HPDE6-E6E7 (cell line): Measurements from ENCODE around the gene COG4.
A peak's percentile ranks its signal among the peaks of the same experiment; 100 is the strongest.
"Not testable (repeated sequence)": the region's sequence is repeated elsewhere in the genome, so short reads cannot be mapped to it uniquely, and the experiment has no call there.

ENCODE experiments used
- DNase-seq: peaks from one replicate; pipeline ENCODE4 v3.0.0; 2011; ENCODE audit warnings: missing footprints; ENCODE audit errors: extremely low spot score

The COG4 gene

DNA sequence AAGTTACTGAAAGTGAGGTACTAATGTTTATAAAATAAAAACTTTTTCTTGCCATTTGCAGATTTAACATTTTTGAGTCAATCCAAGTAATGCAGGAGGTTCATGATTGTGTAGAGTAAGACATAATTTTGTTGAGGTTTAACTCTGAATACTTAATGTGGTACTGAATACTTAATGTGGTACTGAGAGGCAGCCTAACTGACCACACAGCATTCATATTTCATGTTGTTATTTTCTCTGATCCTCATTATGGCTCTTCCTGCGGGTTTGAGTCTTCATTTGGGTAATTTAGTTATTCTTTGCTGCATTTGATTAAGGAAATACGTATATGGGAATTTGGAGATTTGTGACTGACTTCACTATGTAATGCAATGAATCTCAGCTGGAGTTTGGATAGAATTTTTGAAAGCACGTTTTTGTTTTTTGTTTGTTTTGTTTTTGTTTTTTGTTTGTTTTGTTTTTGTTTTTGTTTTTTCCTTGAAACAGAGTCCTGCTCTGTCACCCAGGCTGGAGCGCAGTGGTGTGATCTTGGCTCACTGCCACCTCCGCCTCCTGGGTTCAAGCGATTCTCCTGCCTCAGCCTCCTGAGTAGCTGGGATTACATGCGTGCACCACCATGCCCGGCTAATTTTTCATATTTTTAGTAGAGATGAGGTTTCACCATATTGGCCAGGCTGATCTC, 4.1 kb upstream of the COG4 start:
- no peak for DNase-seq

DNA sequence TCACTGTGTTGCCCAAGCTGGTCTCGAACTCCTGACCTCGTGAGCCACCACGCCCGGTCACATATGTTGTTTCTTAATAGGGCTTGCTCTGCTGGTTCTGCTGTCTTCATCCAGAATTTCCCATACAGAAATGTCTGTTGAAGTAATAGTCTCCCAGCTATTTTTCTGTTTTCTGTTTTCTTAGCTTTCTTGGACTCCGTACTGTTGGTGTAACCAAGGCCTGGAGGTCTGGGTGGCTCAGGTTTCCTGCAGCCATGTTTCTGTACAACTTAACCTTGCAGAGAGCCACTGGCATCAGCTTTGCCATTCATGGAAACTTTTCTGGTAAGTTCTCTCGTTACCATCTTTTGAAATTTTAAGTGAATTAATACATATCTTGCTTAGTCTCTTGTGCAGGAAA, 3.0 kb upstream of the COG4 start:
- DNase-seq = no peak

DNA sequence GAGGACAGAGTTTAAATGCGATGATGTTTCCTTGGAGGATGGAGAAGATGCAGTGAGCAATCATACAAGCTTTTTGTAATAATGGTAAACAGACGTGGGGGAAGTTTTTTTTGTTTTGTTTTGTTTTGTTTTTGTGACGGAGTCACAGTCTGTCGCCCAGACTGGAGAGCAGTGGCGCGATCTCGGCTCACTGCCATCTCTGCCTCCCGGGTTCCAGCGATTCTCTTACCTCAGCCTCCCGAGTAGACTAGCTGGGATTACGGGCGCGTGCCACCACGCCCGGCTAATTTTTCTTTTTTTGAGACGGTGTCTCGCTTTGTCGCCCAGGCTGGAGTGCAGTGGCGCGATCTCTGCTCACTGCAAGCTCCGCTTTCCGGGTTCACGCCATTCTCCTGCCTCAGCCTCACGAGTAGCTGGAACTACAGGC, 1.1 kb upstream of the COG4 start:
- not testable (repeated sequence) for DNase-seq

DNA sequence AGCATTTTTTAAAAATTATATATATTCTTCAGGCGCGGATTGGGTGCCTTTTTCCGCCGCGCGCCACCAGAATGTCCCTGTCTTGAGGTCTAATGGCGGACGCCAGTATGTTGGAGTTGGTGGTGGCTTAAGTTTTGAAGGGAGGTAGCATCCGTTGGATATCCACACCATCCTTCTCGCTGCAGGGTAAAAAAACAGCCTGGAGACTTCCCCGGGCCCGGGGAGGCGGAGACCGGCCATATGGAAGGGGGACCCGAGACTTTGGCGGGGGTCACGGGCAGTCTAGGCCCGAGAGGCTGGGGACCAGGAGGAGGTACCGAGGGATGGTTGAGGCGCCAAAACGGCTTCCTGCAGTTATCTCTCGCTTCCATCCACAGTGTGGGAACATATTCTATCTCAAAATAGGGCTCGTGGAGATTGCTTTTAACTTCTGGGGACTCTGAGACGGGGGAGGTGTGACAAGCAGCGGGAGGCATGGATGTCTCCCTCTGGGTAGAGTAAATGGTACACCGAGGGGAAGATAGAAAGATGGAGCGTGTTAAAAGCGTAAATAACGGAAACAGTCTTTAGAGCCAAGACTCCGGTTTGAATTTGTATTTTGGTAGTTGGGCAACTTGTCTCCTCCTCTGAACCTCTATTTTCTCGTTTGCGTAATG, 517 bp upstream of the COG4 start, which contains the start of gene SF3B3:
SF3B3 (plus strand) TSS at position 74 of the 656 bp plus-strand sequence. CDS start 2,841 bp downstream, outside the sequence.
- DNase-seq = peak; percentile 41

DNA sequence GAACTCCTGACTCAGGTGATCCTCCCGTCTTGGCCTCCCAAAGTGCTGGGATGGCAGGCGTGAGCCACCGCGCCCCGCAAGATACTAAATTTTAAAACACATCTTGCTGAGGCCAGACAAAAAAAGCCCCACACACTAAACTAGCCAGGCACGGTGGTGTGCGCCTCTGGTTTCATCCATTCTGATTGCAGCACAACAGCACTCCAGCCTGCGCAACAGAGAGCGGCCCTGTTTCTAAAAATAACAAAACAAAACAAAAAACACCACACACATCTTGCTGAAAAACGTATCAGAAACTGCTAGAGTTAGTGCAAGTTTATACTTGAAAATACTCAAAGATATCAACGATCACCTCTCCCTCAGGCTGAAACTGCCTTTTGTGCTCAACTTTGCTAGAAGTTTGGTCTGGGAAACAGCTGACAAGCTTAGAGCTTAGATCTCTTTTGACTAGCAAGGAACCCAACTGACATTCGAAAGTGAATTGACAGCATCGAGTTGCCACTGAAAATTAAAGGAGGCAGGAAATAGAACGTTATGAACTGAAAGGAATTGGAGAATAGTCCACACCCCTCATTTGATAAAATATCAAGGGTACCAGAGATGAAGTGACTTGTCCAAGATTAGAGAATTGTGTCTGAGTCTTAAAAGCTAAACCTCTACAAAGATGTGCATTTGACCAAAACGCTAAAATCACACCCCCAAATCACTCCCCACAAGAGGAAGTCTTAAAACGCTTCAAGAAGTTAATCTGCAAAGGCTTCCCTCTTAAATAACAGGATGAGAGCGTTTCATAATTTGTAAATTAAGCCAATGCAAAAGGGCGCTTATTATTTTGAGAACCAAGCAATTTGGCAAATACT, 908 bp downstream of the COG4 start:
- DNase-seq = no peak

DNA sequence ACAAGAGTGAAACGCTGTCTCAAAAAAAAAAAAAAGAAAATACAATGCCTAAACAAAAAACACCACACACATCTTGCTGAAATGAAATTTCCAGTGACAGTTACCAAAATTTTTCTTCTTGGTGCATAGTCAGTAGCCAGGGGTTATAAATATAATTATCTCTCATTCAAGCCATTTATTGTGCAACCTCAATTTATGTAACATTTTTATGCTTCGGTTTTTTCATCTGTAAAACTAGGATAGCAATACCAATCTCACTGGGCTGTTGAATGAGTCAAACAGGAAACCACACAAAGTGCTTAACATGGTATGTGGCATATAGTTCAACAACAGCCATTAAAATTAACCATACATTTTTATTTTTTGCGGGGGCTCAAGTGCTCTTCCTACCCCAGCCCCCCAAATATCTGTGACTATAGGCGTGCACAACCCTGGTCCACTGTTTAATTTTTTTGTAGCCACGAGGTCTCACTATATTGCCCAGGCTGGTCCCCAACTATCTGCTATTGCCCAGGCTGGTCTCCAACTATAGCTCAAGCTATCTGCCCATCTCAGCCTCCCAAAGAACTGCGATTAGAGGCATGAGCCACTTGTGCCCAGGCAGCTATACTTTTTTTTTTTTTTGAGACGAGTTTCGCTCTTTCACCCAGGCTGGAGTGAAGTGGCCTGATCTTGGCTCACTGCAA, 2.6 kb downstream of the COG4 start:
- DNase-seq = no peak

DNA sequence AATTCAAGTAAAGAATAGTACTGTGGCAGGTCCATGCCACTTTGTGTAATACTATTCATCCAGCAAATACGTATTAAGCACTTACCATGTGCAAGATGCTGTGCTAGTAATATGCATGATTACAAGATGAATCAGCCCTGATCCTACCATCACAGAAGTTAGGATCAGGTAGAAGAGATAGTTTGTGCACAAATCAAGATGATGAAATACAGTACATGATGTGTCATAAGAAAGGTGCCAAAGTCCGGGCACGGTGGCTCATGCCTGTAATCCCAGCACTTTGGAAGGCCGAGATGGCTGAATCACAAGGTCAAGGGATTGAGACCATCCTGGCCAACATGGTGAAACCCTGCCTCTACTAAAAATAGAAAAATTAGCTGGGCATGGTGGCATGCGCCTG, 10.9 kb downstream of the COG4 start:
- DNase-seq = peak; percentile 78

DNA sequence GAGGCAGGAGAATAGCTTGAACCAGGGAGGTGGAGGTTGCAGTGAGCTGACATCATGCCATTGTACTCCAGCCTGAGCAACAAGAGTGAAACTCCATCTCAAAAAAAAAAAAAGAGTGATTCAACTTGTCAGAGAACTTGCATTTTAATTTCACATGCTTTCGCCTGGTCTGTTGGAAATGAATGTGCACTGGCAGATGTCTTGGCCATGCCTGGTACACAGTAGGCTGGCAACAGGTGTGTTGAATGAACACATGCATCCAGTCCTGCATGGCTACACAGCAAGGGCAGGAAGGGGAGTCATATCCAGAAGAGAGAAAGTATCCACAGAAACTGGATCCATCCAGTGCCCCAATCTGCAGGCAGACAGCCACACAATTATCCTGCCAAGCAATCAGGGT, 11.5 kb downstream of the COG4 start:
- DNase-seq = no peak

DNA sequence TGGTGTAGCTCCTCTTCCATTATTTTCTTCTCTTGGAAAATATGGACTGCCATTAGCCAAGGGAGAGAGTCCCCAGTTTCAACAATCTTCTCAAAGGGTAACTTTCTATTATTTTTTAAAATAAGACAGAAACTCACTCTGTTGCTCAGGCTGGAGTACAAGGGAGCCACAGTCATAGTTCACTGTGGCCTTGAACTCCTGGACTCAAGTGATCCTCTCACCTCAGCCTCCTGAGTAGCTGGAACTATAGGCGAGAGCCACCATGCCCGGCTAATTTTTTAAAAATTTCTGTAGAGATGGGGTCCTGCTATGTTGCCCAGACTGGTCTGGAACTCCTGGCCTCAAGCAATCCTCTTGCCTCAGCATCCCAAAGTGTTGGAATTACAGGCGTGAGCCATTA, 13.1 kb downstream of the COG4 start:
- DNase-seq = no peak

DNA sequence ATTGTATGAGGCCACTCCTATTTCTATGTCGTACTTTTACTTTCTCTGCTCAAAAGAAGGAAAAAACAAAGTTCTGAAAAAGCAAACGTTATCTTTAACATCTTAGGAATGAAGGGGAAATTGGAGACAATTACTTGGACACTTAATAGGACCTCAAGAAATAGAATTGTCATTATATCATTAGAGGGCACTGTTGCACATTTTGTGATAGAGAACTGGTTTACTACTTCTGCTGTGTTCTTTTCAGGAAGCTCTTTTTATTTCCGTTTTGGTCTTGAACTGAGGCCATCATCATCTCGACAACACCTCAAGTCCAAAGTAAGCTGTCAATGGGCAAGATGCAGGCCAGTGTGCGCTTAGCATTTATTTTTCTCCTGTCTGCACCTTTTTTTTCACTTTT, 14.6 kb downstream of the COG4 start:
- DNase-seq = no peak

DNA sequence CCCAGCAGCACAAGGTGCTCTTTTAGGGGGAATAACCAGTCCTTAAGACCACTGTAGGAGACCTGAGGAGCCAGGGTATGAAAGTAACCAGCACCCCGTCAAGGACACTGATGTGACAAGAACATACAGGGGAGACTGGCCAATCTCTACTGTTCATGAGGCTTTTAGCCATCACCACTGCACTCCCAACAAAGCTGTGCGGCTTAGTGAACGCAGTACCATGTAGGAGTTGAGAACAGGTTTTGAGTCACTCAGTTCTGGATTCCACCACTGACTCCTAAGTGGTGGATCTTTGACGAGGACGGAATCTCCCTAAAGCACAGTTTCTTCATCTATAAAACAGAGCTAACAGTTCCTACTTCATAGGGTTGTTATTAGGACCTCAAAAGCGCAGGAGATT, 26.8 kb downstream of the COG4 start:
- DNase-seq = no peak

DNA sequence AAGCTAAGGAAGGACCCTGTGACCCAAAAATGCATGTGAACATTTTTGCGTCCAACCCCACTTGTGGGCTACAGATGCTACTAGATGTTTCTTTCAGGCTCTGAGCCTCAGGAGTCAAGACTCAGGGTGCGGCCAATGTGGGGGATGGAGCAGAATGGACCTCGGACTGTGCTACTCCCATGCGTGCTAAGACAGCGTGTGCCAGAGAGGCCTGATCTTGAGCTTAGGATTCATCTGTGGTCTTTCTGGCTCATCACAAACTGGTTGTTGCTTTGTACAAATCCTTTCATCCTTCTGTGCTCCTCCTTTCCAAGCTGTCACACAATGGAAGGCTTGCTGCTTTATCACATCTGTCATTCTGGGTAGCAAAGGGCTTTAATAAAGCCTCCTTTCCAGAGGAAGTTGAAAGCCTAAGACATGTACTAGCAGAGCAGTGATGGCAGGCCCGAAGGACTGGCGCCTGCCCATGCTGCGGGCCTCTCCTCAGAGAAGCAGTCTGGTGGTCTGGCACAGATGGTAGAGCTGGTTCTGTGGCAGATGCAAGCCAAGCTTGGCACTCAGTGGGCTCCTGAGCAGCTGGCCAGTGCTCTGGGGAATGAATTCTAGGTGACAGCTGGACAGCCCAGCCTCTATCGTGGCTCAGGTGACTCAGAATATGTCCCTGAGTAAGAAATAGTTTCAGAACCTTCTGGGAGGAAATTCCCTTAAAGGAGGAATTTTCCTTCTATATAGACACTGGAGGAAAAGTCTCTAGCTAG, 27.8 kb downstream of the COG4 start:
- DNase-seq = no peak

DNA sequence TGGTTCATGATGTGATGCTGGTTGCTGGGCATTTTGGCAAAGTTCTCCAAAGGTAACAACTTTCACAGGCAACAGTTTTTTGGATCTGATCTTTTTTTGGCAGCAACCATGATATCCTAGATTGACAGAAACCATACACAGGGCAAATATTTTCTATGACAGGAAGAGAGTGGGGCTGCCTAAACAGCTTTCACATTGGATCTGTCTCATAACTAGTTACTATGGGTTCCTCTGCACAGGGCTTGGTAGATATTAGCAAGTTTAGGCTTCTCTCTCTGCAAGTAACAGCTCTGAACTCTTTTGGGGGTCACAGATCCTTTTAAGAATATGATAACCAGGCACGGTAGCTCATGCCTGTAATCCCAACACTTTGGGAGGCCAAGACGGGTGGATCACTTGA, 28.6 kb downstream of the COG4 start:
- DNase-seq = no peak

DNA sequence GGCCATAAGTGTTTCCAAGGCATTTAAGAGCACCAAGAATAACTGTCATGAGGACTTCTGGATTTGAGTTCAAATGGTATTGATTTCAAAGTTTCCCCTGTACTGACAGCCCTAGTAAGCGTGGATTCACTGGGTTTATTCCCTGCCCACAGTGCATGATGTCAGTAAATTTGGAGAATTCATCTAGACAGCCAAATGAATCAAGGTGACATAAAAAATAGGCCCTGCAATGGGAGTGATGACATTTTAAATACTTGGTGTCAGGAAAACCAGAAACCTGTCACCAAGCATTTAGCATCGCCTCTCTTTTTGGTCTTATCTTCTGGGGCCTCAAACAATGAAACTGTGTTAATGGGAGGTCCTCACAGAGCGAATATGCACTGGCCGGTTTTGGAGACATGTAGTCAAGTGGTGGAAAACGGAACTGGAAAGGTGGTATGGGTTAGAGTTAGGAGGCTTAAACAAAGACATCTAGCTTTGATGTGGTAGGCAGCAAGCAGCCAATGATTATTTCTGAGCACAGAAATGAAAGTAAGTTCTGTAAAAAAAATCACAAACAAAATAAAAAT, 29.1 kb downstream of the COG4 start:
- no peak for DNase-seq

DNA sequence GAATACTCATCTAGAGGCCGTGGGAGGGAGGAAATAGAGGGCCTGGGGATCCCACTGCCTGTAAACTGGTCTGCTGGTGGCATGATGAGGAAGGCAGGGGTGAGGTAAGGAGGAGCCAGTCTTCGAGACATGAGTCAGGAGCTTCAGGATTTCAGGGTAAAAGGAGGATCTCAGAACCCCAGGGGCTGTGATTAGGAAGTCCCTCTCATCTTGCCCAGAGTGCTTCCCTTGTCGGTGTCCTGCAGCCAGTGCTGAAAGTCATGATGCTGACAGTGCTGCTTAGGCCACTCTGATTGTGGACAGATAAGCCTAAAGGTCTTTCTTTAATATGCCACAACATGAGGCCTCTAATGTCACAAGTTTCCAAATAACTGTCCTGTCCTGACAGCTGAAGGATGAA, 29.6 kb downstream of the COG4 start:
- no peak for DNase-seq

DNA sequence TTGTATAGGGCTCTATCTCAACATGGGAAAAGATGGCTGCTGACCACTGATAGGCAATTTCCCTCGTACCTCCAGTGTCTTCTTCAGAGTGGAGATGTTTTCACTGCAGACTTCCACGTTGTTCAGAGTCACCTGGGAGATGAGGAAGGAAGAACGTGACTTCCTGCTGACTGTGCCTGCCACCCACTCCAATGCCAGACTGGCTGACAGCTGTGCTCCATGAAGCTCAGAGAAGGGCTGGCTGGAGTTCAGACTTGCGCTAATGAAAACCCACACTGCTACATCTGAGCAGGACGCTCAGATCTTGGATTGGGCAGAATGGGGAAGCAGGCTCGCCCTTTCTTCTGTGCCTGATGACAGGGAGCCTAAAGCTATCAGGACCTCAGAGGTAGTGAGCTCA, 33.1 kb downstream of the COG4 start:
- DNase-seq = no peak

DNA sequence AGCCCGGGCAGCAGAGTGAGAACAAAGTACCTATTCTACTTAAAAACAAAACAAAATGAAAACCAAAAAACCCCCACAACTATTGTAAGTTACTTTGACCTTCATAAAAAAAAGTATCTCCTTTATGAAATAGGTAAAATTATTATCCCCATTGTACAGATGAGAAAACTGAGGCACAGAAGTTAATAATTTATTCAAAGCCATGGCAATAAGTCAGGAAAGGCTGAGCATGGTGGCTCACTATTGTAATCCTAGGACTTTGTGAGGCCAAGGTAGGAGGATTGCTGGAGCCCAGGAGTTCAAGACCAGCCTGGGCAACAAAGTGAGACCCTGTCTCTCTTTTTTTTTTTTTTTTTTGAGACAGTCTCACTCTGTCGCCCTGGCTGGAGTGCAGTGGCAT, 38.5 kb downstream of the COG4 start:
- no peak for DNase-seq

DNA sequence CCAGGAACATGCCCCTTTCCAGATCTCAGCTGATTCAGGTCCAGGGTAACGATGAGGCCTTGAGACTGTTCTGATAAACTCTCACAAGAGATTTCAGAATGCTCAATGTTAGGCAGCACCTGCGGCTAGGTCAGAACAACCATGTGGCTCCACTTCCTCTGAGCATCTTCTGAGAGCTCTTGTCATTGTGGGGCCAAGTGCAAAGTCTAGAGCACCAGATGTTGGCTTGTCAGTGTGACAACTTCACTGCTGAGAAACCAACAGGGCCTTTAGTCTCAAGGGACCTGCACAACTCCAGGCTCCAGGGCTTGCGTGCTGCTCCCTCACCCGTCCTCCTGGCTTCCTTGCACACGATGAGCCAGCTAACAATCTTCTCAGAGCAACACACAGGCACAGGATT, 39.9 kb downstream of the COG4 start:
- no peak for DNase-seq

DNA sequence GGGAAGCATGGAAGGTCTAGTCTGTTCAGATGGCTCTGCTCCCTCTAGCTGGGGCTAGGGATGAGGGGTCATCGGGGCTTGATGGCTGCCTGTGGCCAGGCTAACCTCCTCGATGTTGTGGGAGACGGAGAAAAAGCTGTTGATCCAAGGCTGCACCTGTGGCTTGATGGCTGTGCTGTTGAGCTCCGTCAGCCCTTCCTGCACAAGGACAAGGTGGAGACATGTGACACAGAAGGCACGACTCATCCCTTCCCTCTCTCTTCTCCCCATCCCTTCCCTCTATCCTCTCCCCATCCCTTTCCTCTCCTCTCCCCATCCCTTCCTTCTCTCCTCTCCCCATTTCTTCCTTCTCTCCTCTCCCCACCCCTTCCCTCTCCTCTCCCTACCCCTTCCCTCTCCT, 40.7 kb downstream of the COG4 start:
- no peak for DNase-seq

DNA sequence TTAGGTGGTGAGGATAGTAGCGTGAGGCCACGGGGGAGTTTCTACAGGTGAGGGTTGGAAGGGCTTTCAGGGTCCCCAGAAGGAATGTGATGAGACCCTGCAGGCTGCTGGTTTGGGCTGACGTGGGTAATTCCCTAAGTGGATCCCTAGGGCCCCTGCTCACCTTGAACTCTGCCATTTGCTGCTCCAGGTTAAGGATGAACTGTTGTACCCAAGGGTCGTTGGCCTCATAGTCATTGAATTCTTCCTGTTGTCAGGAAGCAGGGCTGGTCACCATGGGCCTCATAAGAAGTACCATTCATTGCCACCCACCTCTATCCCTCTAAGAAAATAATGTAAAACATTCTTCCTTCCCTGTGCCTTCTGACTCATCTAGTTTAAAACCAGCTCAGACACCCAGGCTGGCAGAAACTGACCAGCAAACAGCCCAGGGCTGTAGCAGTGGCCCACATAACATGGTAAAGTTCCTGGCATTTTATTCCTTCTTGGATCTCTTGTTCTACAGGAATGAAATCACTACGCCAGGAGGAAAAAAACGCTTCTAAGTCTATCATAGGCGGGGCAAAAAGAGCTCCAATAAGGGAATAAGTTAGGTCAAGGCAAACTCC, 41.3 kb downstream of the COG4 start:
- no peak for DNase-seq
